Muscle of leg (tissue), 11 donors: ENCODE results near the gene SLC26A6. TPM values are rescaled to one million over a fixed set of nuclear protein-coding genes. Genes with fewer than 3 reads are reported as not detected.

ENCODE experiments used
- DNase-seq: peaks from one replicate; pipeline ENCODE4 v3.0.0; 2013
- H3K27ac ChIP-seq: one replicate; pipeline ENCODE4 v1.5.1; 2013; ENCODE audit warnings: mild to moderate bottlenecking, low read length, control low read depth
- H3K27me3 ChIP-seq: one replicate; pipeline ENCODE4 v1.6.1; 2013; ENCODE audit warnings: low read length; ENCODE audit not compliant: control insufficient read depth, insufficient read depth
- H3K36me3 ChIP-seq: one replicate; pipeline ENCODE4 v1.6.1; 2013; ENCODE audit warnings: low read length; ENCODE audit not compliant: control insufficient read depth, insufficient read depth
- H3K4me1 ChIP-seq: one replicate; pipeline ENCODE4 v1.6.1; 2013; ENCODE audit warnings: low read length; ENCODE audit not compliant: control insufficient read depth, insufficient read depth
- H3K4me3 ChIP-seq: one replicate; pipeline ENCODE4 v1.5.1; 2013; ENCODE audit warnings: low read length, control low read depth
- H3K9me3 ChIP-seq: replicated peaks from 2 replicates; pipeline ENCODE4 v1.6.1; 2013; ENCODE audit warnings: low read depth, low read length; ENCODE audit not compliant: control insufficient read depth
- WGBS: methylation state at CpG from one replicate; pipeline ENCODE4 v1.1.5; 2013; ENCODE audit warnings: missing lambda C conversion rate; ENCODE audit not compliant: insufficient coverage; 5-methylcytosine and 5-hydroxymethylcytosine counted together
- polyA plus RNA-seq, 8 donors: library from polyadenylated mRNA; unstranded; fragments of 120-200 nt; gene quantifications; one replicate each; pipeline versions ENCODE4 v1.2.1 to v1.2.3, GENCODE V29; 2013; ENCODE audit warnings: inconsistent platforms in 1 of 8, low replicate concordance in 1 of 8; ENCODE audit not compliant: insufficient read length in 8 of 8, insufficient read depth in 1 of 8
- total RNA-seq: library from RNA; stranded (reverse); fragments of 120-200 nt; gene quantifications from one replicate; pipeline ENCODE4 v1.2.4, GENCODE V29; 2013

SLC26A6 gene
- total and polyA plus RNA-seq, 9 donors: 7.9 to 12.6 (median 9.8) TPM

DNA sequence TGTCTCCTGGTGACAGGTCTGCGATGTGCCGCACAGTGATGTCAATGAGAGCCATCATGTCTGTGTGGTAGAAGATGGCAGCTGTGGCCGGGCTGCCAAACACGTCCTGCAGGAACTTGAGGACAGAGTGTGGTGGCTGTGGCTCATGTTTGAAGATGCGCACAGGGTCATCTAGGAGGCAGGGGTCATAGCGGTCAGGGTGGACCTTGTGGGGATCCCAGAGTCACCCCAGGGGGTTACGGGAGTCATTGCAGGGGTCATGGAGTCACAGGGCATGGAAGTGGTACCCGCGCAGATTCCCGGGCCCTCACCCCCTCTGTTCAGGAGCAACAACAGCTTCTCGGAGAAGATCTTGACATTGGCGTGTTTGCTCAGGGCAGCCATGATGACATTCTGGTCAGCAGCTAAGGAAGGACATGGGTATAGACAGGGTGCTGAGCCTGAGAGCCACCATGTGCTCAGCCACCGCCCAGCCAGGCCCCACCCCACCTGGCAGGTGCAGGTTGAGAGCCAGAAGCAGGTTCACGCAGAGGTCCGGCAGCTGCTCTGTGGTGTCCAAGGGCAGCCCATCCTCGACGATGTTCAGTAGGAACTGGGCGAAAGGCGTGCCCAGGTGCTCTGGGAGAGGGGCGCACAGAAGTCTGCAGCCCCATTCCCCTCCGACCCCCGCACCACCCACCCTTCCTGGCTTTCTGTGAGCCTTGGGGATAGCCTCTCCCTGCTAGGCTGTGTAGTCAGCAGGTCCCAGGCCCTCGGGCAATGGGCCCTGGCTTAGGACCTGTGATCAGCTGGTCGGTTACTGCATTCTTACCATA, 43.5 kb upstream of the SLC26A6 start:
- Histone ChIP-seq H3K27ac (no peak overlapping the region), H3K27me3 (no peaks in the 10 kb centered on the region), H3K4me1 (peaks cover 3% of the 10 kb centered on the region), H3K36me3 (peaks cover 44% of the 10 kb centered on the region), H3K9me3 (no peaks in the 10 kb centered on the region), H3K4me3 (no peak overlapping the region)
- no peak for DNase-seq
- WGBS: 94% methylated on average over 21 of the region's 24 CpGs

DNA sequence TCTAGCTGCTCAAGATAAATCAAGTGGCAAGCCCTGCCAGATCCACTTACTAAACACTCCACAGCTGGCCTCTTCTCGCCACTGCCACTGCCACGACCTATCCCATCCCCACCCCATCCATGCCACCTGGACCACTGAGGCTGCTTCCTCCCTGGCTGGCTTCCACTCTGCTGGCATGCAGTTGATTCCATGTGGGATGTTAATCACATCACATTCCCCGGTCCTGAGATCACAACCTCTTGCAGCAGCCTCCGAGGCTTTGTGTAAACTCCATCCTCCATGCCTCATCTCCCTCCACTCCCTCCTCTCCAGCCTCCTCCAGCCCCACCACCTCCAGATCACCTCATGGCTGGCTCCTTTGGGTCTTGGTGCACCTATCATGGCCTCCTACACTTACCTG, 42.8 kb upstream of the SLC26A6 start:
- 73% methylated on average over 3 of the region's 4 CpGs for WGBS
- no peaks in the 10 kb centered on the region for H3K9me3 ChIP-seq
- no peak for DNase-seq
- H3K27ac ChIP-seq: no peak overlapping the region
- H3K4me3 ChIP-seq: no peak overlapping the region
- no peaks in the 10 kb centered on the region for H3K27me3 ChIP-seq
- H3K4me1 ChIP-seq: no peaks in the 10 kb centered on the region
- H3K36me3 ChIP-seq: peaks cover 44% of the 10 kb centered on the region

DNA sequence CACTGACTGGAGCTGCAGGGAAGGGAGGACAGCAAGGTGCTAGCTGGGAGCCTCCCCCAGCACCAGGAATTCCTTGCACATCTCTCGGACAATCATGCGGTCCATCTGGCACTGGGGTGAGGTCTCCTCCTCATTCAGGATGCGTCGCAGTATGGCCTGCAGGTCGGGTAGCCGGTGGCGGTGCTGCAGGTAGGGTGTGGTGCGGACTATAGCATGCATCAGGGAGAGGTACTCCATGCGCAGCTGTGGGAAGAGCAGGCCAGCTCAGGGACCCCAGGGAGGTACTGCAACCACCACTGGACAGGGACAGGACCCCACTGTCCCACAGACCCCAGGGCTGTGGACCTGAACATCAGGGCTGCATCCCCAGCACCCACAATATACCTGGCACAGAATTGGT, 39.2 kb upstream of the SLC26A6 start:
- Histone ChIP-seq H3K9me3 (no peaks in the 10 kb centered on the region), H3K4me3 (no peak overlapping the region), H3K27me3 (no peaks in the 10 kb centered on the region), H3K4me1 (no peaks in the 10 kb centered on the region), H3K27ac (no peak overlapping the region), H3K36me3 (peaks cover 23% of the 10 kb centered on the region)
- 87% methylated on average over 7 of the region's 9 CpGs for WGBS
- DNase-seq: no peak

DNA sequence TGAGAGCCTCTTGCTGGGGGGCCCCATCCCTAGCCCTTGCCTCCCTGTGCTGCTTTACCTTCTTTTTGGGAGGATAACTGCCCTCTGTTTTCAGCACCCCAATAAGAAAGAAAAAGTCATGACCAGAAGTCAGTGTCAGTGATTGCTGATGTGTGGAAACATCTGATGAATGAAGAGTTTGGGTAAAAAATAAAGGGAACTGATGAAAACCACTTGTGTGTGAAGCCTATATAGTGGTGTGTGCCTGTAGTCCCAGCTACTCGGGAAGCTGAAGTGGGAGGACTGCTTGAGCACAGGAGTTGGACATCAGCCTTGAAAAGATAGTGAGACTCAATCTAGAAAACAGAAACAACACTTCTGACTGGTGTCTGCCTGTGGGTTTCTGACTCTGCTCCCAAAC, 37.3 kb upstream of the SLC26A6 start:
- H3K9me3 ChIP-seq: no peaks in the 10 kb centered on the region
- H3K36me3 ChIP-seq: peaks cover 9% of the 10 kb centered on the region
- no peaks in the 10 kb centered on the region for H3K4me1 ChIP-seq
- DNase-seq: no peak
- no peak overlapping the region for H3K4me3 ChIP-seq
- H3K27me3 ChIP-seq: no peaks in the 10 kb centered on the region
- H3K27ac ChIP-seq: no peak overlapping the region
- WGBS: 20% methylated on average over 1 of the region's 1 CpG

DNA sequence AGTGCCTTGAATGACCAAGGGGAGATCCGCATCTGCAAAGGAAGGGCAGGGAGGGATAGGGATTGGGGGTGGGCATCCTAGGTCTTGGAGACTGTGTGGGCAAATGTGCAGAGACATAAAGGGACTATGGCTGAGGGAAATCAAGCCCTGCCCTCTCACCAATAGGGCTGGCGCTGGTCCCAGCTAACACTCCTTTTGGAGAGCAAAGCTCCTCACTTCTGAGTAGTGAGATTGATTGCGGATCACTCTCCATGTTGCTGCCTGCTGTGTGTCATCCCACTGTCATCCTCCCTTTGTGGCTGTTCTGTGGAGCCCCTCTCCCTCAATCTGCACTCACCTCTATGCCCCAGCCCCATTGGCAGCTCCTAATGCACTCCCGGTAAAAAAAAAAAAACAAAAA, 29.7 kb upstream of the SLC26A6 start:
- no peaks in the 10 kb centered on the region for H3K9me3 ChIP-seq
- 94% methylated on average over 3 of the region's 4 CpGs for WGBS
- peaks cover 30% of the 10 kb centered on the region for H3K4me1 ChIP-seq

DNA sequence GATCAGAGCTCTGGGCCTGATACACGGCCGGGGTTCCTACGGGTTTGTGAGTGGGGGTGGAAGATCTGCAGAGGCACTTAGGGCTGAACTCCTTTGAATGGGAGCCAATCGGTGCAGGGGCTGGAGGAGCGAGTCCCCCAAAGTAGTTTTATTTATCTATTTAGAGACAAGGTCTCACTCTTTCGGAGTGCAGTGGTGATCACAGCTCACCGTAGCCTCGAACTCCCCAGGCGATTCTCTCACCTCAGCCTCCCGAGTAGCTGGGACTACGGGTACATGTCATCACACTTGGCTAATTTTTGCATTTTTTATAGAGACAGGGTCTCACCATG, 29.0 kb upstream of the SLC26A6 start:
- H3K9me3 ChIP-seq: no peaks in the 10 kb centered on the region
- no peak overlapping the region for H3K4me3 ChIP-seq
- H3K27ac ChIP-seq: no peak overlapping the region
- peaks cover 30% of the 10 kb centered on the region for H3K4me1 ChIP-seq
- DNase-seq: no peak
- no peaks in the 10 kb centered on the region for H3K36me3 ChIP-seq
- WGBS: 58% methylated on average over 8 of the region's 11 CpGs
- peaks cover 43% of the 10 kb centered on the region for H3K27me3 ChIP-seq

More for the DNA sequence above, 29.7 kb upstream of the SLC26A6 start:
- H3K4me3 ChIP-seq: no peak overlapping the region
- no peak overlapping the region for H3K27ac ChIP-seq
- H3K27me3 ChIP-seq: peaks cover 38% of the 10 kb centered on the region
- no peak for DNase-seq
- H3K36me3 ChIP-seq: no peaks in the 10 kb centered on the region

DNA sequence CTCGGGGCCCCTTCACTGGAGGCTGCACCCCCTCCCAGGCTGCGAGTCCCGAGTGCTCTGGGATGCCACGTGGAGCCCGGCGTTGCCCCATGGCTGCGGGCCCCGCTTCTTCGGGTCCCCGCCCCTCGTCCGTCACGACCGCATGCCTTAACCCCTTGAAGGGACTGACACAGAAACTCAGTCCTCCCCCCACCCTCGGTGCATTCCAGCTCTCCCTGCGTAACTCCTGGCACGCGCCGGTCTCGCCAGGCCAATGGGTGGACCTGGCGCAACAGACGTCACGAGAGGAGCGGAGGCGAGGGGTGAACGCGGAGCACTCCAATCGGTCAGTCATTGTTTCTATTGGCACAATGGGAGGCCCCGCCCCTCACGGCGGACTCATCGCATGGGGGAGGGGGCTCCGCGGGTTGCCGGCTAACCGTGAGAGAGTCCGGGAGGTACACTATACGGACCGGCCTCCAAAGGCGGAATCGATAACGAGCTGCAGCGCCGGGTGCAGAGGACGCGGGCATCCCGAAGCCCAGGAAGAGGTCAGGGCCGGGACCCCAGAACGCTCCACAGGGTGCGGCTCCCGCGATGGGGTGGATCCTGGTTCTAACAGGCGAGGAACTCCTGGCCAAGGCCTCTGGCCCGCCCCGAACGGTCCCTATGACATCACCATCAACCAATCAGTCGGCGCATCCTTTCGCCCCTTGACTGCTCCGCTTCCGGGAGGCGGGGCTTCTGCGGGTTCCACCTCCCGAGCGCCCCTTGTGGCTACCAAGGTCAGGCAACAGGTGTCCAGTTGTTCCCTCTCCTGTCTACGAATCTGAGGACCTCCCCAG, 28.4 kb upstream of the SLC26A6 start:
- DNase-seq: peak; percentile 93
- Histone ChIP-seq H3K27ac (peak overlapping the region; percentile 90), H3K9me3 (no peaks in the 10 kb centered on the region), H3K36me3 (no peaks in the 10 kb centered on the region), H3K4me1 (peaks cover 30% of the 10 kb centered on the region), H3K27me3 (peaks cover 45% of the 10 kb centered on the region), H3K4me3 (peak overlapping the region; percentile 60)
- WGBS: under 1% methylated on average over 66 of the region's 66 CpGs

DNA sequence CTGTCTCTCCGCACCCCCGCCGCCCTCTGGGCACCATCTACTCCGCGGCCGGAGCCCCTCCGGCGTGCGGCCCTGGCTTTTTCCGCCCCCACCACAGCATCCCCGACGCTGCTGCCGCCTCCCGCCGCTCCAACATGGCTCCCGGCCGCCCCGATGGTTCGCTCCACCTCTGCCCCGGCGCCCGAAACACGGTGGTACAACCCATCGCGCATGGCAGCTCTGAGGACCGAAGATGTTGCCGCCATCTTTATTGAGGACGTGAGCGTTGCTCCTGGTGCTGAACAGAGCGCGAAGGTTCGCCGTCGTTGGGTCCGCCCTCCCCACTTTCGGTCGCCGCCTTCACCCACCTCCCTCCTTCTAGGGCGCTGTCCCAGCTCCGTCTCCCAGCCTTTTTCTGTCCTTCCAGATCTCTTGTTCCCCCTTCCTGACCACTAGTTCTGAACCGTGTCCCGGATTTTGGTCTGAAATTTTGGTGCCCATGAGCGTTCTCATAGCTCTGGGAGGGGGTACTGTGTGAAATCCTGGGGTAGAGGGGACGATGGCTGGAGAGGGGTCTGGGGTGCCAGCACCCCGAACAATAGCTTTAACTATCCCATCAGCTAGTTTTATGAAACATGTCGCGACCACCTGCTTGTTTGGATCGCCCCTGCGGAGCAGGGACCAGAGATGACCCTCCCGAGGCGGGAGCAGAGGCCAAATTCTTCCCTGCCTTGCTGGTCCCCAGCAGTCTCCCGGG, 27.7 kb upstream of the SLC26A6 start, which contains the start of gene CELSR3:
Gene CELSR3, minus strand, starts transcription at position 134 of the 736 bp plus-strand sequence. CDS start 252 bp downstream, outside the sequence.
- no peaks in the 10 kb centered on the region for H3K9me3 ChIP-seq
- H3K27me3 ChIP-seq: peaks cover 52% of the 10 kb centered on the region
- peak within 1 kb of the TSS; percentile 60 for H3K4me3 ChIP-seq
- peak within 1 kb of the TSS; percentile 90 for H3K27ac ChIP-seq
- H3K36me3 ChIP-seq: no peaks in the 10 kb centered on the region
- WGBS: under 1% methylated on average over 47 of the region's 52 CpGs
- H3K4me1 ChIP-seq: peaks cover 30% of the 10 kb centered on the region
- DNase-seq: peak; percentile 83

DNA sequence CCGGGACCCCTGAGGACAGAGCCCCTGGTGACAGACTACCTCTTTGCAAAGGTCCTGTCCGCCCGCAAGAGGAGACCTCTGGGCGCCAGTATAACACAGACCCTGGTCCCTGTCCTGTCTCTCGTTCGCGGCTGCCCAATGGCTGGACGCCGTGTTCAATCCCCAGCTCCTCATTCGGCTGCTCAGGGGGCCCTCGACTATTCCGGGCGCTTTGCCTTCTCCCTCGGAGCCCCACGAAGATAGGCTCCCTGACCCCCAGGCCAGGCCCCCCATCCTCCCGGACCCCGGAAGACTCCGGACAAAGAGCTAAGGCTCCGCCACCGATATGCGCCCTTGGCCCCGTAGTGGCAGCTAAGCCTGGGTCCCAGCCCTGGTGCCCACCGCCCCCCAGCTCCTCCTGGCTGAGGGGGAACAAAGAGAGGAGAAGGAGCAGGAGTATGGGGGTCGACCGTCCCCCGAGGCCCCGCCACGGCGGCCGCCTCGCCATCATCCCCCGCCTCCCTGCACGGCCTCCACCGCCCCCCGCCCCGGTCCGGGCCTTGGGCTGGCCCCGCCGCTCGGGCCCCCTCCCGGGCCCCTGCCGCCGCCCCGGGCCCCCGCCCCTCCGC, 27.0 kb upstream of the SLC26A6 start:
- Histone ChIP-seq H3K36me3 (no peaks in the 10 kb centered on the region), H3K27me3 (peaks cover 56% of the 10 kb centered on the region), H3K4me3 (no peak overlapping the region), H3K27ac (no peak overlapping the region), H3K9me3 (no peaks in the 10 kb centered on the region), H3K4me1 (peaks cover 30% of the 10 kb centered on the region)
- no peak for DNase-seq
- WGBS: 4% methylated on average over 21 of the region's 46 CpGs
